NT2/D1 (cell line): Measurements from ENCODE around the gene OR10AD1.
"Not testable (repeated sequence)": the region's sequence is repeated elsewhere in the genome, so short reads cannot be mapped to it uniquely, and the experiment has no call there.

Experiments used
- DNase-seq: peaks from one replicate; pipeline ENCODE4 v3.0.0-alpha.2; 2011; ENCODE audit warnings: low read depth, low spot score
- H3K27me3 ChIP-seq: 2 replicates; pipeline ENCODE4 v1.6.0; 2011; ENCODE audit warnings: mild to moderate bottlenecking; ENCODE audit not compliant: insufficient read length, insufficient read depth
- H3K36me3 ChIP-seq: 2 replicates; pipeline ENCODE4 v1.6.1; 2011; ENCODE audit warnings: mild to moderate bottlenecking, low read length, mixed read lengths; ENCODE audit not compliant: insufficient read depth, insufficient read length
- H3K4me1 ChIP-seq: 2 replicates; pipeline ENCODE4 v1.5.1; 2011; ENCODE audit not compliant: insufficient read depth, insufficient read length
- H3K4me3 ChIP-seq: 2 replicates; pipeline ENCODE4 v1.5.1; 2011; ENCODE audit warnings: low read depth; ENCODE audit not compliant: insufficient read length
- H3K9ac ChIP-seq: 2 replicates; pipeline ENCODE4 v1.6.0; 2011; ENCODE audit warnings: low read depth; ENCODE audit not compliant: insufficient read length
- H3K9me3 ChIP-seq: 2 replicates; pipeline ENCODE4 v1.5.1; 2011; ENCODE audit warnings: mild to moderate bottlenecking, low read length; ENCODE audit not compliant: insufficient read depth
- SUZ12 ChIP-seq: IDR thresholded peaks from 2 replicates; pipeline ENCODE4 v1.6.1; 2011; ENCODE audit not compliant: insufficient read length, insufficient read depth; ENCODE audit errors: extremely low read depth
- YY1 ChIP-seq: IDR thresholded peaks from 2 replicates; pipeline ENCODE4 v1.6.1; 2011; ENCODE audit not compliant: insufficient read length, insufficient read depth
- ZNF274 ChIP-seq: IDR thresholded peaks from 2 replicates; pipeline ENCODE4 v1.6.1; 2011; ENCODE audit warnings: mild to moderate bottlenecking, low read depth, low read length

Gene OR10AD1

DNA sequence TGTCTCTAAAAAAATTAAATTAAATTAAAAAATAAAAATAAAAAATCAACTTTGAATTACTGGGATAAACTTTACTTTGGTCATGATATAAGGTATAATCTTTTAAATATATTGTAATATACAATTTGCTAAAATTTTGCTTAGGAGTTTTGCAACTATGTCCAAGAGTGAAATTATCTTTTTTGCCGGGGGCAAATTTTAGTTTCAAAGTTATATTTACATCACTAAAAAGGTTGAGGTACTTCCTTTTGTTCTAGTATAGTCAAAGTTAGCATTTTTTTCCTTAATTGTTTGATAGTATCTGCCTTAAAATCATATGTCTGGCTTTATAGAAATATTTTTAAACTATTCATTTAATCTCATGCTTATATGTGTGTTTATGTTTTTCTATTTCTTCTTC is 17.6 kb upstream of the OR10AD1 start:
- Histone ChIP-seq H3K36me3 (no peaks in the 10 kb centered on the region), H3K9ac (no peak overlapping the region), H3K27me3 (no peaks in the 10 kb centered on the region), H3K9me3 (no peaks in the 10 kb centered on the region), H3K4me1 (no peaks in the 10 kb centered on the region), H3K4me3 (no peak overlapping the region)
- DNase-seq = no peak
- no peak for TF ChIP-seq ZNF274
- TF ChIP-seq YY1 = no peak
- TF ChIP-seq SUZ12 = no peak

DNA sequence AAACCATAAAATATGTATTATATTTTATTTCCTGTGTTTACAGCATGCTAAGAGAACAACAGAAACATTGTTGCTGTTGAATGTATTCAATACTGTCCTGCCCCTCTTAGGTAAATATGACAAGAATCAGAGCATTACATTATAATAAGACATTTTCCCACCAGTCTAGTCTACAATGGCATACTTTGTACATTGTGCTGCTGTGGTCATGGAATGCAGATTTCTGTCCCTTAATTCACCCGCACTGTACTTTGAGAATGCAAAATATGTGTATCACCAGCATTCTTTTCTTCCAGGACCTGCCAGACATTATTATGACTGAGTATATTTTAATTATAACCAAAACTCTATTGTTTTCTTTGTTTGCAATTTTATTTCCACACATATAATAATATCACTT is 16.5 kb upstream of the OR10AD1 start:
- TF ChIP-seq YY1 (no peak), ZNF274 (no peak), SUZ12 (no peak)
- Histone ChIP-seq H3K9ac (no peak overlapping the region), H3K9me3 (no peaks in the 10 kb centered on the region), H3K4me1 (no peaks in the 10 kb centered on the region), H3K4me3 (no peak overlapping the region), H3K27me3 (no peaks in the 10 kb centered on the region), H3K36me3 (no peaks in the 10 kb centered on the region)
- DNase-seq = no peak

GRCh38 chr12:48216785-48217184 is 13.7 kb upstream of the OR10AD1 start:
- no peak overlapping the region for H3K4me3 ChIP-seq
- no peak for TF ChIP-seq SUZ12
- TF ChIP-seq ZNF274 = no peak
- TF ChIP-seq YY1 = no peak
- H3K27me3 ChIP-seq = peaks cover 3% of the 10 kb centered on the region
- DNase-seq = no peak
- H3K9ac ChIP-seq = no peak overlapping the region
- no peaks in the 10 kb centered on the region for H3K36me3 ChIP-seq
- no peaks in the 10 kb centered on the region for H3K9me3 ChIP-seq
- no peaks in the 10 kb centered on the region for H3K4me1 ChIP-seq

DNA sequence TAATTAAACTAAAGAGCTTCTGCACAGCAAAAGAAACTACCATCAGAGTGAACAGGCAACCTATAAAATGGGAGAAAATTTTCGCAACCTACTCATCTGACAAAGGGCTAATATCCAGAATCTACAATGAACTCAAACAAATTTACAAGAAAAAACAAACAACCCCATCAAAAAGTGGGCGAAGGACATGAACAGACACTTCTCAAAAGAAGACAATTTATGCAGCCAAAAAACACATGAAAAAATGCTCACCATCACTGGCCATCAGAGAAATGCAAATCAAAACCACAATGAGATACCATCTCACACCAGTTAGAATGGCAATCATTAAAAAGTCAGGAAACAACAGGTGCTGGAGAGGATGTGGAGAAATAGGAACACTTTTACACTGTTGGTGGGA is 6.4 kb upstream of the OR10AD1 start:
- not testable (repeated sequence) for H3K9me3 ChIP-seq, H3K4me1 ChIP-seq, H3K4me3 ChIP-seq, H3K36me3 ChIP-seq, H3K9ac ChIP-seq, H3K27me3 ChIP-seq, DNase-seq

DNA sequence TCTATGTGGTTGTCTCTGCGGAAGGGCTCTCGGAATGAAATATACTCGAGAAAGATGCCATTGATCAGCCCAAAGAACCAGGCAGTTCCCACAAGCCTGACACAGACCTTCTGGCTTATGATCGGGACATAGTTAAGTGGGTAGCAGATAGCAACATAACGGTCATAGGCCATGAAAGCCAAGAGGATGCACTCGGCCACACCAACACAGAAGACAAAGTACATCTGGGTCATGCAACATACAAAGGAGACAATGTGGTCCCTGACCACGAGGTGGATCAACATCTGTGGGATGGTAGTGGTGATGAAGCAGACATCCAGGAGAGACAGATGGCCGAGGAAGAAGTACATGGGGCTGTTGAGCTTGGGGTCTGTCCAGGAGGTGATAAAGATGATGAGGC is 326 bp downstream of the OR10AD1 start:
- H3K36me3 ChIP-seq = peaks cover 4% of the 10 kb centered on the region
- no peaks in the 10 kb centered on the region for H3K9me3 ChIP-seq
- H3K4me3 ChIP-seq = no peak overlapping the region
- no peak overlapping the region for H3K9ac ChIP-seq
- no peak for DNase-seq
- H3K4me1 ChIP-seq = no peaks in the 10 kb centered on the region
- no peak for TF ChIP-seq SUZ12
- H3K27me3 ChIP-seq = peaks cover 38% of the 10 kb centered on the region

- DNase-seq = no peak
- peaks cover 38% of the 10 kb centered on the region for H3K27me3 ChIP-seq
- H3K9ac ChIP-seq = no peak overlapping the region
- H3K4me3 ChIP-seq = no peak overlapping the region
- H3K9me3 ChIP-seq = no peaks in the 10 kb centered on the region
- H3K4me1 ChIP-seq = no peaks in the 10 kb centered on the region
- peaks cover 4% of the 10 kb centered on the region for H3K36me3 ChIP-seq
- no peak for TF ChIP-seq ZNF274
- no peak for TF ChIP-seq YY1
- TF ChIP-seq SUZ12 = no peak
Observed at GRCh38 chr12:48201516-48201915, 1.6 kb downstream of the OR10AD1 start.

GRCh38 chr12:48201091-48201490 is 2.0 kb downstream of the OR10AD1 start:
- Histone ChIP-seq H3K9ac (no peak overlapping the region), H3K4me3 (no peak overlapping the region)

DNA sequence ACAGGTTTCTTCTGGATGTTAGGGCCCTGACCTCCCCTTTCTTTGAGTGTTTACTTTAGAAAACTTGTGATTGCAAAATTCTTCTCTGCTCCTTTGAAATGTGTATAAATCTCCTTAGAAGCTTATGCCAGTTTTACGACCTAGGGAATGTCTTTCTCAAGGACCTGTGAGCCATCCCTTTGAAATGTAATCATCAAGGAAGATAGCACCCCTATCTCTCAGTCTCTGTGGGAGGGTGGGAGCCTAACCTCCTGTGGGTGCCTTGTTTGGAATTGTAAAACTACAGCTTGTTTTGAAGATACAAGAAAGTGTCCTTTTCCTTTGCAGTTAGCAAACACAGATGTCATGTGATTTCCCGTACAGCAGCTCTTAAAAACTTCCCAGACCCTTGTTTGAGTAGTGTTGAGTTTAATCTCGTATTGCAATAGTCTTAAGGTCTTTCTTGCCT is 3.3 kb downstream of the OR10AD1 start:
- H3K4me3 ChIP-seq = no peak overlapping the region
- peaks cover 39% of the 10 kb centered on the region for H3K27me3 ChIP-seq
- no peak for DNase-seq
- H3K9me3 ChIP-seq = no peaks in the 10 kb centered on the region
- TF ChIP-seq SUZ12 (no peak), ZNF274 (no peak), YY1 (no peak)
- H3K36me3 ChIP-seq = peaks cover 3% of the 10 kb centered on the region
- H3K9ac ChIP-seq = no peak overlapping the region
- no peaks in the 10 kb centered on the region for H3K4me1 ChIP-seq

More at GRCh38 chr12:48201091-48201490, 2.0 kb downstream of the OR10AD1 start:
- Histone ChIP-seq H3K36me3 (peaks cover 4% of the 10 kb centered on the region), H3K9me3 (no peaks in the 10 kb centered on the region), H3K4me1 (no peaks in the 10 kb centered on the region), H3K27me3 (peaks cover 38% of the 10 kb centered on the region)
- no peak for TF ChIP-seq ZNF274
- no peak for DNase-seq
